ENCODE measurements around the gene DBX1.
"Not testable (repeated sequence)": the region's sequence is repeated elsewhere in the genome, so short reads cannot be mapped to it uniquely, and the experiment has no call there.

DBX1 gene, protein sequence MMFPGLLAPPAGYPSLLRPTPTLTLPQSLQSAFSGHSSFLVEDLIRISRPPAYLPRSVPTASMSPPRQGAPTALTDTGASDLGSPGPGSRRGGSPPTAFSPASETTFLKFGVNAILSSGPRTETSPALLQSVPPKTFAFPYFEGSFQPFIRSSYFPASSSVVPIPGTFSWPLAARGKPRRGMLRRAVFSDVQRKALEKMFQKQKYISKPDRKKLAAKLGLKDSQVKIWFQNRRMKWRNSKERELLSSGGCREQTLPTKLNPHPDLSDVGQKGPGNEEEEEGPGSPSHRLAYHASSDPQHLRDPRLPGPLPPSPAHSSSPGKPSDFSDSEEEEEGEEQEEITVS

DNA sequence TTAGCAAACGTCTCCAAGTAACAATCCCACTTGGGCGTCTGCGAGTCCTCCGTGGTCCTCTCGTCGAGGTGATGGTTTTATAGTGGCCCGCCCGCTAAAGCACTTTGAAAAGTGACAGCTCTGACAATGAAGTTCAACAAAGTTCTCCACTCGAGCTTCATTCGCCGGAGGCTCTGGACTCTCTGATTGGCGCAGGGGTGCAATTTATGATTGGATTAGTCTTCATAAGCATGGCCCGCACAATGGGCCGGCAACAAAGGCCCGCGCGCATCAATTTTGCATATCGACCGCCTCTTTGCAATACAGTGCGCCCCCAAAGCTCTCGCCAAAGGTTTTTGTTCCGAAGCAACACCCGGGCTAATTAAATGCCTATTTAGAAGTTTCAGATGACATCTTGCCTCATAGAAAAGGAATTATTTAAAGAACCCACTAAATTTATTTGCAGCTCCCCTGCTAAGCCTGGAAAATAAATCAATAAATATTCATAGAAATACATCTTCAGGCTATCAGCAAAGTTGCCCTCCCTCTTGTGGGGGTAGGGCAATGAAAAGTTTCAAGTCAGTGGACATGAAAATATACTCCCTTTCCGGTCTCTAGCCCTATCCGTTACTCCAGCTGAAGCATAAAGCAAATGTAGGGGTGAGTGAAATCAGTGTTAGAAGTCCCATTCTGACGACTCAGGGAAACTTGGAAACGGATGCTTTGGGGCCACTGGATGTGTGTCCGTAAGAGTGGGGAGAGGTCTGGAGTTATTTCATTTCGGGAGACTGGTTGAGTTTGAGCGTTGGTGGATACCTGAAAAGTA lies at the start of gene DBX1:
DBX1 (minus strand) TSS at position 51 of the 805 bp plus-strand sequence. CDS start 151 bp downstream, outside the sequence.
- DNase-seq = no peak

DNA sequence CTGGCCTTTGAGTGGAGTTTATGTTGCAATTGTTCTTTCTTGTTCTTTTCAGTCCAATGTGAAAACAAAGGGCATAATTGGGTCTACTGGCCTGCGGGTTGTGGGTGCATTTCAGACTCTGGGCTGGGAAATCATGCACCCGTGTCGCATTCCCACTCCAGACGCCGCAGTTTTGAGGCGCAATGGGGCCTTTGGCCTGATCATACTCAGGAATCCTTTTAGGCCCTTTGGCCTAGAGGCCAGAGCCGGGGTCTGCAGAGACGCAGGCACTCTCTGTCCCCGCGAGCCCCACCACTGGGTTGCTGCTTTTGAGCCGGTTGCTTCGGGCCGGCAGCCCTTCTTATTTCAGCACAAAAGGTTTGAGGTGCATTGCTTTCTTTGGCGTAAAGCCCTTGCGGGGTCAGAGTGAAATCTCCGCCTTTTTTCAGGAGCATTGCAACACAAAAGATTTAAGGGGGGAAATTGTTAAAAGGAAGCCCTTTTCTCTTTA lies 48.4 kb upstream of the DBX1 start:
- DNase-seq = no peak

DNA sequence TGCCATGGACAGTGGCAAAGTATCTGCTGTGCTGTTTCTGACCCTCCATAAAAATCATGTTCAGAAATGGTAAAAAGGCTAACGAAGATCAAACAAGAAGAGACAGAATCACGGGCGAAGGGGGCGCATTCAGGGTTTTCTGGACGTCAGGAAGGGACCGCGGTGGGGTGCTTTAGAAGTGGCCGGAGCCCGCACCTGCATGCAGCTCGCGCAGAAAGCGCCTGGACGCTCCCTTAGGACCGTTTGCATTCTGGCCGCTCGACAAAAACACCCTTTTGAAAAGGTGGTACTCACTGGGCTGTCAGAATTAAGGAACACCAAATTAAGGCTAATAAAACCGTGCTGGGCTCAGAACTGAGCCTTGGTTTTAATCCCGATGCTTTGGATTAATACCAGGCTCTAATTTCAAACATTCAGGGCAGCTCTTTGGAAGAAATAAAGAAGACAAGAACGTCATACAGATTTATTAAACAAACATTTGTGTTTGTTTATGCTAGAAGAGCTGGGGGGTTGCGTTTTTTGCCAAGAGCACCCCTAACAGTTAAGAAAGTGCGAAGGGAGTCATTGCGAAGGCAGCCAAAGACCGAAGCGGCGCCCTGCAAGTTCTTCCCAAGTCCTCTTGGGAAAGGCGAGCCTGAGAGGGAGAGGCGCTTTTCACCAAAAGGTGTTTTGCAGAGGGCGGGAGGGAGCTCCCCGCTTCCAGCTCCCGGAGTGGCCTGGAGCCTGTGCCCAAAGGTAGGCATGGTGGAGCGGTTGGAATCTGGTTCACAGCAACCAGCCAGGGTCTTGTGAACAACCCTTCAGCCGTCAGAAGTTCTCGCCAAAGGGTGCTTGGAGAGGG lies 47.7 kb upstream of the DBX1 start:
- no peak for DNase-seq

DNA sequence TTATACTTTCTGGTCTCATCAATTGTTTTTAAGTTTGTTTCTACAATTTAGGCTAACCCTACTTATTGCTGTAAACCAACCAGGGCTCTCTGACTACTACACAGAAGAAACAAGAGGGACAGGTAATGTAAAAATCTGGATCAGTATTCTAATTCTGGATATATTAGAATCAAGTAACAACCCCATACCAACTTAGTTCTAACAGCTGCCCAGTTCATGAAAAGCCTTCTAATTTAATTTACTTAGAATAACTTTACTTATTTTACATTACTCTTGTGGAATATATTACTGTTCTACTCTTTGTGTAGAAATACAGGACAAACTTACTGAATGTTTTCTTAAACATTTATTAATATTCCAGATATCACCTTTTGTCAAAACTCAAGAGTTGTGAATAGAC lies 45.5 kb upstream of the DBX1 start:
- no peak for DNase-seq

DNA sequence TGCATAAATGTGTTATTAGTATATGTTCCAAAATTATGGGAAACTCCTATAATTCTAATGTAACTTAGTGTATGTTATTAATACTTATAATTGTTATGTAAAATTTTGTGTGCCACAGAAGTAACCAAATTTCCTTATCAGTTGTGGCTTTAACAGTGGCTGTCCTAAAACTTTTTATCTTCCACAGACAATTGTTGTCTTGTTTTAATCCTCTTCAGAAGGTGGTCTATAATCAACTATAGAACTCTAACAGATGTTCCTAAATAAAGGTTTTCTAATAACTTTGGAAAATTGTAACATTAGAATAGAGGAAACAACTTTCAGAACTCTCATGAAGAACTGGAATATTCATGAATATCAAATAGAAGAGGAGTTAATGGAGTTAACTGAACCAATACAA lies 44.4 kb upstream of the DBX1 start:
- no peak for DNase-seq

DNA sequence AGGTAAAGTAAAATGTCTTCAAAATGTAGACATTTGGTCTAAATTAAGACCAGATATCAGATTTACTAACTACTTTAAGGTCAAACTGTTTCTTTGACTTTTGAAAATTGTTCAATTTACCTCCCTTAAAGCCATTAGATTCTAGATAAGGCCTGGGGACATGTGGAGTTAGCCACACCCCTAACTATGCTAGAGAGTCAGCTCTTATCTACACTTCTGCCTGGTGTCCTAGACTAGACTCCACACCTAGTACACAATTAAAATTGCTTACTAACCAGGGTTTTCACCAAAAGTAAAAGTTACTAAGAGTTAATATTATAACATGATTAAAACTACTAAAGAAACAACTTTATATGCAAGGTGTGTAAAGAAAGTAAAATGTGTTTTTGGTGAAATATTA lies 43.6 kb upstream of the DBX1 start:
- DNase-seq = no peak

DNA sequence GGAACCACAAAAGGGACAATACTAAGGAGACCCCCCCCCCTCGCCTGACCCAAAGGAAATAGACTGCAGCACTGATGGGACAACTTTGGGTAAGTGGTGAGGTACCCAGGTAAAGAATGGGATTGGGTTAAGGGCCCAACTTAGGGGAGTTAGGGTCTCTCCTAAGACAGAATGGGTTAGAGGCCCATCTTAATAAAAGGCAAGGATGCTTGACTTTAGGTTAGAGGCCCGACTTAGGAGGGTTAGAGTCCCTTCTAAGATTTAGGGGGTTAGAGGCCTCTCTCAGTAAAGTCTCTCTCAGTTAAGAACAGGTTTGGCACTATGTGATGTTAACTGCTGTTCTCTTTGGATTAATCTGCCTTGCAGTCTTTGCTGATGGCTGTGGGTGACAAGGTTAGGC lies 41.0 kb upstream of the DBX1 start:
- no peak for DNase-seq

DNA sequence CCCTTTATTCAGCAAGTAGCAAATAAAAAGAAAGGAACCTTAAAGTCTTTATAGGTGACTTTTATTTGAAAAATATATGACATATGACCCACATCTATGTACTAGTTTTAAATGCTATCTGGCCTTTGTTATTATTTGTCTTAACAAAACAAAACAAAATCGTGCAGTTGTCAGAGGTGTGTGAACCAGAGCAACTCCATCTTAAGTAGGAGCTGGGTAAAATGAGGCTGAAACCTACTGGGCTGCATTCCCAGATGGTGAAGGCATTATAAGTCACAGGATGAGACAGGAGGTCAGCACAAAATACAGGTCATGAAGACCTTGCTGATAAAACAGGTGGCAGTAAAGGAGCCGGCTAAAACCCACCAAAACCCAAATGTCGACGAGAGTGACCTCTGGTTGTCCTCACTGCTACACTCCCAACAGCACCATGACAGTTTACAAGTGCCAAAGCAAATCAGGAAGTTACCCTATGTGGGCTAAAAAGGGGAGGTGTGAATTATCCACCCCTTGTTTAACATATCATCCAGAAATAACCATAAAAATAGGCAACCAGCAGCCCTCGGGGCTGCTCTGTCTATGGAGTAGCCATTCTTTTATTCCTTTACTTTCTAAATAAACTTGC lies 40.2 kb upstream of the DBX1 start:
- DNase-seq = not testable (repeated sequence)

DNA sequence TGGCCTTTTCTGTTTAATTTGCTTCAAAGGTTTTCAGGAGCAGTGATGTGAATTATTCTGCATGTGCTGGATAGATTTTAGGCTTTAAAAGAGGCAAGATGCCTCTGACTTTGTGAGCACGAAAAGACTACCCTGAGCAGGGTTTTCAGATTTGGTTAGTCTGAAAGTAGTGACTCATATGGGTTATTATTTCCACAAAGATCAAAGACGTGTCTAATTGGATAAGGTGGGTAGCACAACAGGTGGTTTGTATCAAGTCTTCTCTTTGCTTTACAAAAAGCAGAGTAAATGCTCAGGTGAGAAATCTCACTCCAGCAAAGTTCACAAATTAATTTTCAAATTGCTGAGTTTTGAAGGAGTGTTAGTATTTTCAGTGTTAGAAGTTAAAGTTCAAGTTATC lies 37.6 kb upstream of the DBX1 start:
- no peak for DNase-seq

DNA sequence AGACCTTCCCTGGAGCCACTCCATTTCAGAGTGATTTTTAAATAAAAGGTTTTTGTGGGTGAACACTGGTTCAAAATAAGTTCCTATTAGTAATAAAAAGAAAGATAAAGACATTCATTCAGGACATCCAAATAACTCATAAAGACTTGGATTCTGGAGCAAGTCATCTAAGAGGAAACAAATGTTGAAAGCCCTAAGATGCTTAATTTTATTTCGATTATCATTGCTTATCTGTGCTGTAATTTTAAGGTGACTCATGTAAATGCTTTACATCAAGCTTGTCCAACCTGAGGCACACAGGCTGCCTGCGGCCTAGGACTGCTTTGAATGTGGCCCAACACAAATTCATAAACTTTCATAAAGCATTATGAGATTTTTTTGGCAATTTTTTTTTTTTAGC lies 34.2 kb upstream of the DBX1 start:
- no peak for DNase-seq

DNA sequence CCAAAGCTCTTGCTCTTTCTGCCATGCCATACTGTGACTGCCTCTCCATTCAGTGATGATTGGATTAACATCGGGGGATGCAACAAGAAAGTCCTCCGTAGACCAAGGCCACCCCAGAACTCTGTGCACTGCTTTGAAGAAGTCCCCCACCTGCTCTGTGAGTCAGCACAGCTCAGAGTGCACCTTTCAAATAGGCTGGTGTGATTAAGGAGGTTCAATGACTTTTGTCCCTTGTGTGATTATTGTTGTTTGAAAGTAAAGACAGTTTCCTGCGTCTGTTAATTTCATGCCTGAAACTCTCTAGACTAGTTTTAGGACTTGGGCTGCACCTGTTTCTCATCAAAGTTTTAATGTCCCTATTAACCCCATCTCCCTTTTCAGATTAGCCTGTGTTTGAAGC lies 33.0 kb upstream of the DBX1 start:
- DNase-seq = no peak

DNA sequence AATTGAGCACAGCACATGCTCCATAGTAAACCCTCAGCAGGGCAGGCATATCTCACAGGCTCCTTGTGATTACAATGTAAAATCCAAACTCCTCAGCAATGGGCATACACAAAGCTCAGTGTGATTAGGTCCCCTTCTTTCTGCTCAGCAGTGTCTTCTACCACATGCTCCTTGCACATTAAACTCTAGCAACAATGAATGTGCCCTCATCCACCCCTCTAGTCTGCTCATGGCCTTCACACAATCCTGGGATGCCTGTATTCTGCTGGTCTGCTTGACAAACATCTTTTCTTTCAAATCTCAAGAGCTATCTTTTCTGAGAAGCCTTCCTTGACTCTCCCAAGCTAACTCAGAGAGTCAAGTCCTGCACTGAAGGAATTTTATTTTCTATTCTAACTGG lies 32.4 kb upstream of the DBX1 start:
- no peak for DNase-seq

DNA sequence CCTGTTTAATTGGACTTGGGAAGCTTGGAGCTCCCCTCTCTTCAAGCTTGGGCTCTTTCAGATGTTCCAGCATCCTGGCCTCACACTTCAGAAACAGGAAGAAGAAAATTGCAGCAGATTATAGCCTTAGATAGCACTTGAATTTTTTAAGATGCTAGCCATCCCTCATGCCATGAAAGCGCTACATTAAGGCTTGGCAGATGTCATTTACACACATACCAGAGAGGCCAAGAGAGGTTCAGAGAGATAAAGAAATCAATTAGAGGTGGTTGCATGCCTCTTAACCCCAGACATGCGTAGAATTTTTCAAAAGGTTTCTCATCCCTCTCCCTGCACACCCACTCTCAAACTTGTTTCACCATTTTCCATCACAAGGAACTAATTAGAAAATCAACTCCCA lies 31.9 kb upstream of the DBX1 start:
- no peak for DNase-seq

DNA sequence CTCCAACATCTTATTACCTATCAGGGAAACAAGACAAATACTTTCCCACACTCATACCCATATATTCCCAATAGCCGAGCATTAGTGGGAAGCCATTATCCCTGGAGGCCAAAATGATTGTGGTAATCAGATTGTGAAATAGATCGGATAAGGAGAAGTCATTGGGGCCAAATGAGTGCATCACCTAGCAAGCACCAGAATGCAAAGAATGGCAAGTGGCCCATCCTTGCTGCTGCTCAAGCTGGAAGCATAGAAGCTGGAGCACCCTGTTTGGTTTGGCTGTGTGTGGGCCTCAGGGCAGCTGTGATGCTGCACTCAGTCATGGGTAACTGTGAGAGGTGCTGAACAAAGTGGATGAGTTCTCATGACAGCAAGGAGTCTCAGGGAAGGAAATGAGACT lies 18.7 kb upstream of the DBX1 start:
- DNase-seq = no peak

DNA sequence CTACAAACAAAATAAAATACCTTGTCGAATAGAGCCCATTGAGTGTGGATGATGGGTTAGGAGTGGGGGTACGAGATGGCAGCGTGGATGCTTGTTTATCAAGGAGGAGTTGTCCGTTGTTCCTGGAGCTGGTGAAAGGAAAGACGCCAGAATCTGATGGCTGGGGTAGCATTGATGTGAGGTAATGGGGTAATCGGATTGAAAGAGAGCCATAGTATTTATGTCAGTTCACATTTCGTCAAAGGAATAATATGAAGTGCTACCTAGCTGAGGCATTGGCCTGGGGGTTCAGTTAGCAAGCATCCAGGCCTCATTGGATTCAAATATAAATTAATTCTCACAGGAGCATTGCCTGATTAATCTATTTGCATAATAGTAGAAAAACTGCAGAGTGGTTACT lies 16.9 kb upstream of the DBX1 start:
- DNase-seq = no peak

DNA sequence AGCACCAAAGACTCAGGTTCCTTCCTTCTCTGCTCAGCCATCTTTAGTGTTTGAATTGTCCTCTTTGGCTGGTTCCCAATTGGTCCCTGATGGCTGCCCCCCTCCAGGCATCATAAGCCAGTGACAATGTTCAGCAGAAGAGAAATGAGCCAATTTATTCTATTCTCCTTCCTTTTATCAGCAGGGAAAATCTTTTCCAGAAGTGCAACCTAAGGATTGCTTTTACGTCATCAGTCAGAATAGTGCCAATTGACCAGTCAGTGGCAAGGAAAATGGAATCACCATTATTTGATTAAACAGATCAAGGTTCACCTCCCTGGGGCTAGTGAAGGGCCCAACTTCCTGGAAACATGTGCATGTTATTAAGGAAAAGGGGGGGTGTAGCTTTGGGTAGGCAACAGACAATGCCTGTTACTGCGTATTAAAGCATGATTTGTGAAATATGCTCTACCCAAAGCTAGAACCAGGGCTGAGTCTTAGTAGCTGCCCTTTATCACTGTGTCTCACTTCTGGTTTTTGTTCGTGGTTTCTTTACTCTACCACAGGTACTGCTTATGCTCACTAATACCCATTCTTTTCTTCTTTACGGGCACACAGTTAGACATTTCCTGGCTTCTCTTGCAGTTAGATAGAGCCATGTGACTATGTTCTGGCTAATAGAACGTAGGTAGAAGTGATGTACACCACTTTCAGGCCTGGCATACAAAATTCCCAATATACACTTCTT lies 12.6 kb upstream of the DBX1 start:
- DNase-seq = no peak

DNA sequence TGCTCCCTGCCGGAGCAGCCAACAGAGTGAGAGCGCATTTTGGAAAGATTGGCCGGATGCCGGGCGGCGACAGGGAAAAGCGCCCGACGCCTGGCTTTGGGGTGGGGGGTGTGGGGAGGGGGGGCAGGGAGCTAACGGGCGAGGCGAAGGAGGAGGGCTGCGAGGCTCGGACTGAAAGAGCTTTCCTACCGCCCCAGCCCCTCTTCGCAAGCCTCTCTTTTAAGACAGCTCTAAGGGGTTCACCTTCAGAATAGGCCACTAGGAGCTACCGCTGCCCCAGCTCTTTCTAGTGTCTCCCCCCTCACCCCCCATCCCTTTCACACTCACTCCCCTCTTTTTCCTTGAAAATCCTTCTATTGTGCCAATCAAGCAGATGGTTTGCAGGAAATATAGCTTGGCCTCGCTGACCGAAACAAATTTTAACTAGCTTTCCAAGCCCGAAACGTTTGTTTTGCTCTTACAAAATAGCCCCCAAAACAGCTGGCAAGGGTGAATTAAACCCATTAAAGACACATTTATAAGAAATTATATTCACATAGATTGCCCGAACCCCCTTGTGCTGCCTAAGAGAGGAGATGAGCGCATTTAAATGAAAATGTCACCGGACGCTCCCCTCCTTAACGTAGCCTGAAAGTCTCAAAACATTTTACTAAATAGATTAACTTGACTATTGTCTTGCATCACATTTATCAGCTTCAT lies 3.7 kb upstream of the DBX1 start:
- DNase-seq = no peak

DNA sequence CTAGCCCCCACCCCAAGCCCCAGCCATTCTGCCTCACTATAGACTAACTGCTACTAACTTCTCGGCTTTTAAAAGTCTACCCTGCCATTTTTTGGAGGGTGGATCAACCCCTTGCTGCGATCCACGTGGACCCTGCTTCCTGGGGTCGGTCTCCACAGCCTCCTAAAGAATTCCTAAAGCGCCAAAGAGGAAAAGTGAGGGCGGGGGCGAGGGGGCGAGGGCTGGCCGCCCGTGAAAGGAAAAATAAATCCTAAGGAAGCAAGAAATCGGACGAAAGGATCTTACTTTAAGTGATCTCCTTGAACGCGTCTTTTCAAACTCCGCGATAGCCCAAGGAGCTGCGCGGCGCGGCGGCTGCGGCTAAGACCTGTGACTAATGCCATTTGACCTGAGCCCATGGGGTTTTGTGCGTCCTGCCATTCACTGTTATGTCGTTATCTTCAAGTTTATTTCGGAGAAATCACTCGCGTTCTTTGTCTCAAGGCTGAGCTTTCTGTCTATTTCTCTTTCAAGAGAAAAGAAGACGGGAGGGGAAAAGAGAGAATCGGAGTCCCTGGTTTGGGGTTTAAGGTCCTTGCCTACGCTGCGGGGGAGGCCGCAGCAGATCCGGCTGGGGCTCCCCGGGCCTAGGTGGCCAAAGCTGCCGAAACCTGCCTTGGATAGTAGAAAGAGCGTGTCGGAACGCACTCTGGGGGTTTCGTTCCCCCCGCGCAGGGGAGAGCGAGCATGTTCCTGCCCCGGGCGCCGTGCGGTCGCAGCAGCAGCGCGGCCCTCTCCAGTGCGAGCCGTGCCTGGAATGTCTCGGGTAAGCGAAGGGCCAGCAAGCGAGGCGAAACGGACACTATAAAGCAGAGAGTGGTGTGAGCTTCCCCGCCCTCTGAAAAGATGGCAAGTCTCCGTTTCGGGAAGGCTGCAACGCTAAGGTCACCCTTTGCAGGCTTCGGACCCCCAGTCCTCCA lies 2.8 kb upstream of the DBX1 start:
- no peak for DNase-seq

DNA sequence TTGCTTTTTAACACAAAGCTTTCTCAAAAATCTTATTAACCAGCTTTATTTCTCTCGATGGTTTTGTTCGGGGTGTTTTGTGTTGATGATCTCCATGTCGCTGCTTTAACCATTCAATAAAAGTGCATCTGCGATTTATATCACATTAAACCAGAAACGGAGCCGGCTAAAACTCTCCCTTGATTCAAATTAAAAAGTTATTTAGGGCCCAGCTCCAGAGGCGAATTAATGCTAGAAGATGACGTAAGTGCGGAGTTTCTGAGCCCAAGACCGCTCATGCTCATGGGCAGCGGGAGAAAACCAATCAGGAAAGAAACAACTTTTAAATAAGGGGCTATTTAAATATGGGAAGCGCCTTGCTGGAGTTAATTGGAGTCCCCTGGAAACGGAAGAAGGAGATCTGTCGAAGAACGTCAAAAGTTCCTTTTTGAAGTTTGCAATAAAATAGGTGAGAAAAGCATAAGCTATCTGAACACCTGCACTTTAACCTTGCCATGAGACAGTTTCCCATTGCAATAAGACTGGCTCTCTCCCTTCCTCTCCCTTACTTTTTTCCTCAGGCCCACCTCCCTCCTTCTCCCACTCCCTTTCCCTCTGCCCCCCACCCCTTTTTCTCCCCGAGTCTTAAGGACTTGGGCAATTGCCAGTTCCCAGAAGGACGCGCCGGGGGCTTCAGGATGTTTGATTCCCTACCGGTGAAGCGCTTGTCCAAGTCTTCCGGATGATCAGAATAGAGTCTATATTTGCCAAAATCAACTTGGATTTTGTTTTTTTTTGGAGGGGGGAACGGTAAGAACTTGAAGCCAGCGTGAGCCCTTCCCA lies 1.9 kb upstream of the DBX1 start:
- DNase-seq = no peak

Data from activated naive CD4-positive, alpha-beta T cell (primary cell).